Measurements from ENCODE around the gene IL34.

DNA sequence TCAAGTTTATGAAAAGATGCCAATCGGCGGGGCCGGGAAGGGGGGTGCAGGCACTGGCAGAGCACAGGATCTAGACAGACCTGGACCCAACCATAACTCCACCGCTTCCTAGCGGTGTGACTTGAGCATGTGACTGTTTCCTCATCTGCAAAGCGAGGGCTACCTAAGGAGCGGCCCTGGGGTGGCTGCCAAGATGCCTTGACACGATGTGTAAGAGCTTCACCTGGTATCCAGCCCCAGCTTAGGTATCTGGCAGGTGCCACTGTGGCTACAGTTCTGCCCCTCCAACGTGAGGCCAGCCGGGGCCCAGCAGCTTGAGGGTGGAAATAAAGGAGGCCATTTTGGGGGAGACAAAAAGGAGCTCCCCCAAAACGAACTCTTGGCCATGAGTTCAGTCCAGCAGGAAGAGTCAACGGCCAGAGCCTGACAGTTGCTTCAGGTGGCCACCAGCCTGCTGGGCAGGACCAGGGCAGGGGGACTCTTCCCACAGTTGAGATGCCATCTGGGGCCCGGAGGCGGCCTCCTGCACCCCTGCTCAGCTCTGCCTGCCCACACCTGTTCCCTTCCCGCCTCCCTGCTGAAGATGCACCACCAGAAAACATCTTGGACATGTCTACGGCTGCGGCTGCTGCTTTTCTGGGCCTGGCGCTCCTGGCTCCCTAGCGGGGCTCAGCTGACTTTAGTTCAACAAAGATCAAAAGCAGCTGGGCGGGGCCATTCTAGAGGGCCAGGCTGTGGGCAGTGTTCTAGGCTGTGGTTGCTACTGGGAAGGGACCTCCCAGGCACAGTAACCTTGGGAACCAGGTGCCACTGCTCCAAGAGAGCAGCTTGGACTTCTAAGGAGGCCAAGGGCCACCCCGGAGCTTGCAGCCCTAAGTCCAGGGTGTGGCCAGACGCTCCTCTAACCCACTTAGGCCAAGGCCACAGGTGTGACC lies 42.9 kb downstream of the IL34 start:
- TF ChIP-seq EZH2 (IDR thresholded peaks at IDR 0.05; ENCODE audit: low read depth, unreplicated experiment) (no peak), JUNB (IDR thresholded peaks at IDR 0.05; ENCODE audit: unreplicated experiment) (no peak), POLR2AphosphoS5 (IDR thresholded peaks at IDR 0.05; ENCODE audit: low read depth) (no peak), EZH2phosphoT487 (IDR thresholded peaks at IDR 0.05; ENCODE audit: unreplicated experiment) (no peak), CREB1 (CRISPR knock-in tag; IDR thresholded peaks at IDR 0.05; ENCODE audit: low read depth) (no peak), STAT1 (IDR thresholded peaks at IDR 0.05; ENCODE audit: unreplicated experiment) (no peak), ZNF331 (CRISPR knock-in tag; IDR thresholded peaks at IDR 0.05; ENCODE audit: low read depth) (no peak), NANOG (IDR thresholded peaks at IDR 0.05; ENCODE audit: borderline replicate concordance) (no peak)
- TF ChIP-seq, protein P1, sequence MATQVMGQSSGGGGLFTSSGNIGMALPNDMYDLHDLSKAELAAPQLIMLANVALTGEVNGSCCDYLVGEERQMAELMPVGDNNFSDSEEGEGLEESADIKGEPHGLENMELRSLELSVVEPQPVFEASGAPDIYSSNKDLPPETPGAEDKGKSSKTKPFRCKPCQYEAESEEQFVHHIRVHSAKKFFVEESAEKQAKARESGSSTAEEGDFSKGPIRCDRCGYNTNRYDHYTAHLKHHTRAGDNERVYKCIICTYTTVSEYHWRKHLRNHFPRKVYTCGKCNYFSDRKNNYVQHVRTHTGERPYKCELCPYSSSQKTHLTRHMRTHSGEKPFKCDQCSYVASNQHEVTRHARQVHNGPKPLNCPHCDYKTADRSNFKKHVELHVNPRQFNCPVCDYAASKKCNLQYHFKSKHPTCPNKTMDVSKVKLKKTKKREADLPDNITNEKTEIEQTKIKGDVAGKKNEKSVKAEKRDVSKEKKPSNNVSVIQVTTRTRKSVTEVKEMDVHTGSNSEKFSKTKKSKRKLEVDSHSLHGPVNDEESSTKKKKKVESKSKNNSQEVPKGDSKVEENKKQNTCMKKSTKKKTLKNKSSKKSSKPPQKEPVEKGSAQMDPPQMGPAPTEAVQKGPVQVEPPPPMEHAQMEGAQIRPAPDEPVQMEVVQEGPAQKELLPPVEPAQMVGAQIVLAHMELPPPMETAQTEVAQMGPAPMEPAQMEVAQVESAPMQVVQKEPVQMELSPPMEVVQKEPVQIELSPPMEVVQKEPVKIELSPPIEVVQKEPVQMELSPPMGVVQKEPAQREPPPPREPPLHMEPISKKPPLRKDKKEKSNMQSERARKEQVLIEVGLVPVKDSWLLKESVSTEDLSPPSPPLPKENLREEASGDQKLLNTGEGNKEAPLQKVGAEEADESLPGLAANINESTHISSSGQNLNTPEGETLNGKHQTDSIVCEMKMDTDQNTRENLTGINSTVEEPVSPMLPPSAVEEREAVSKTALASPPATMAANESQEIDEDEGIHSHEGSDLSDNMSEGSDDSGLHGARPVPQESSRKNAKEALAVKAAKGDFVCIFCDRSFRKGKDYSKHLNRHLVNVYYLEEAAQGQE (IDR thresholded peaks at IDR 0.05; ENCODE audit: unreplicated experiment): no peak
- TF ChIP-seq, protein P2, sequence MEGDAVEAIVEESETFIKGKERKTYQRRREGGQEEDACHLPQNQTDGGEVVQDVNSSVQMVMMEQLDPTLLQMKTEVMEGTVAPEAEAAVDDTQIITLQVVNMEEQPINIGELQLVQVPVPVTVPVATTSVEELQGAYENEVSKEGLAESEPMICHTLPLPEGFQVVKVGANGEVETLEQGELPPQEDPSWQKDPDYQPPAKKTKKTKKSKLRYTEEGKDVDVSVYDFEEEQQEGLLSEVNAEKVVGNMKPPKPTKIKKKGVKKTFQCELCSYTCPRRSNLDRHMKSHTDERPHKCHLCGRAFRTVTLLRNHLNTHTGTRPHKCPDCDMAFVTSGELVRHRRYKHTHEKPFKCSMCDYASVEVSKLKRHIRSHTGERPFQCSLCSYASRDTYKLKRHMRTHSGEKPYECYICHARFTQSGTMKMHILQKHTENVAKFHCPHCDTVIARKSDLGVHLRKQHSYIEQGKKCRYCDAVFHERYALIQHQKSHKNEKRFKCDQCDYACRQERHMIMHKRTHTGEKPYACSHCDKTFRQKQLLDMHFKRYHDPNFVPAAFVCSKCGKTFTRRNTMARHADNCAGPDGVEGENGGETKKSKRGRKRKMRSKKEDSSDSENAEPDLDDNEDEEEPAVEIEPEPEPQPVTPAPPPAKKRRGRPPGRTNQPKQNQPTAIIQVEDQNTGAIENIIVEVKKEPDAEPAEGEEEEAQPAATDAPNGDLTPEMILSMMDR (conservative IDR thresholded peaks at IDR 0.05; ENCODE audit: low read depth in 2 of 2): no peak
- TF ChIP-seq, protein P3, sequence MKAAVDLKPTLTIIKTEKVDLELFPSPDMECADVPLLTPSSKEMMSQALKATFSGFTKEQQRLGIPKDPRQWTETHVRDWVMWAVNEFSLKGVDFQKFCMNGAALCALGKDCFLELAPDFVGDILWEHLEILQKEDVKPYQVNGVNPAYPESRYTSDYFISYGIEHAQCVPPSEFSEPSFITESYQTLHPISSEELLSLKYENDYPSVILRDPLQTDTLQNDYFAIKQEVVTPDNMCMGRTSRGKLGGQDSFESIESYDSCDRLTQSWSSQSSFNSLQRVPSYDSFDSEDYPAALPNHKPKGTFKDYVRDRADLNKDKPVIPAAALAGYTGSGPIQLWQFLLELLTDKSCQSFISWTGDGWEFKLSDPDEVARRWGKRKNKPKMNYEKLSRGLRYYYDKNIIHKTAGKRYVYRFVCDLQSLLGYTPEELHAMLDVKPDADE (IDR thresholded peaks at IDR 0.05): no peak
- TF ChIP-seq, protein P4, sequence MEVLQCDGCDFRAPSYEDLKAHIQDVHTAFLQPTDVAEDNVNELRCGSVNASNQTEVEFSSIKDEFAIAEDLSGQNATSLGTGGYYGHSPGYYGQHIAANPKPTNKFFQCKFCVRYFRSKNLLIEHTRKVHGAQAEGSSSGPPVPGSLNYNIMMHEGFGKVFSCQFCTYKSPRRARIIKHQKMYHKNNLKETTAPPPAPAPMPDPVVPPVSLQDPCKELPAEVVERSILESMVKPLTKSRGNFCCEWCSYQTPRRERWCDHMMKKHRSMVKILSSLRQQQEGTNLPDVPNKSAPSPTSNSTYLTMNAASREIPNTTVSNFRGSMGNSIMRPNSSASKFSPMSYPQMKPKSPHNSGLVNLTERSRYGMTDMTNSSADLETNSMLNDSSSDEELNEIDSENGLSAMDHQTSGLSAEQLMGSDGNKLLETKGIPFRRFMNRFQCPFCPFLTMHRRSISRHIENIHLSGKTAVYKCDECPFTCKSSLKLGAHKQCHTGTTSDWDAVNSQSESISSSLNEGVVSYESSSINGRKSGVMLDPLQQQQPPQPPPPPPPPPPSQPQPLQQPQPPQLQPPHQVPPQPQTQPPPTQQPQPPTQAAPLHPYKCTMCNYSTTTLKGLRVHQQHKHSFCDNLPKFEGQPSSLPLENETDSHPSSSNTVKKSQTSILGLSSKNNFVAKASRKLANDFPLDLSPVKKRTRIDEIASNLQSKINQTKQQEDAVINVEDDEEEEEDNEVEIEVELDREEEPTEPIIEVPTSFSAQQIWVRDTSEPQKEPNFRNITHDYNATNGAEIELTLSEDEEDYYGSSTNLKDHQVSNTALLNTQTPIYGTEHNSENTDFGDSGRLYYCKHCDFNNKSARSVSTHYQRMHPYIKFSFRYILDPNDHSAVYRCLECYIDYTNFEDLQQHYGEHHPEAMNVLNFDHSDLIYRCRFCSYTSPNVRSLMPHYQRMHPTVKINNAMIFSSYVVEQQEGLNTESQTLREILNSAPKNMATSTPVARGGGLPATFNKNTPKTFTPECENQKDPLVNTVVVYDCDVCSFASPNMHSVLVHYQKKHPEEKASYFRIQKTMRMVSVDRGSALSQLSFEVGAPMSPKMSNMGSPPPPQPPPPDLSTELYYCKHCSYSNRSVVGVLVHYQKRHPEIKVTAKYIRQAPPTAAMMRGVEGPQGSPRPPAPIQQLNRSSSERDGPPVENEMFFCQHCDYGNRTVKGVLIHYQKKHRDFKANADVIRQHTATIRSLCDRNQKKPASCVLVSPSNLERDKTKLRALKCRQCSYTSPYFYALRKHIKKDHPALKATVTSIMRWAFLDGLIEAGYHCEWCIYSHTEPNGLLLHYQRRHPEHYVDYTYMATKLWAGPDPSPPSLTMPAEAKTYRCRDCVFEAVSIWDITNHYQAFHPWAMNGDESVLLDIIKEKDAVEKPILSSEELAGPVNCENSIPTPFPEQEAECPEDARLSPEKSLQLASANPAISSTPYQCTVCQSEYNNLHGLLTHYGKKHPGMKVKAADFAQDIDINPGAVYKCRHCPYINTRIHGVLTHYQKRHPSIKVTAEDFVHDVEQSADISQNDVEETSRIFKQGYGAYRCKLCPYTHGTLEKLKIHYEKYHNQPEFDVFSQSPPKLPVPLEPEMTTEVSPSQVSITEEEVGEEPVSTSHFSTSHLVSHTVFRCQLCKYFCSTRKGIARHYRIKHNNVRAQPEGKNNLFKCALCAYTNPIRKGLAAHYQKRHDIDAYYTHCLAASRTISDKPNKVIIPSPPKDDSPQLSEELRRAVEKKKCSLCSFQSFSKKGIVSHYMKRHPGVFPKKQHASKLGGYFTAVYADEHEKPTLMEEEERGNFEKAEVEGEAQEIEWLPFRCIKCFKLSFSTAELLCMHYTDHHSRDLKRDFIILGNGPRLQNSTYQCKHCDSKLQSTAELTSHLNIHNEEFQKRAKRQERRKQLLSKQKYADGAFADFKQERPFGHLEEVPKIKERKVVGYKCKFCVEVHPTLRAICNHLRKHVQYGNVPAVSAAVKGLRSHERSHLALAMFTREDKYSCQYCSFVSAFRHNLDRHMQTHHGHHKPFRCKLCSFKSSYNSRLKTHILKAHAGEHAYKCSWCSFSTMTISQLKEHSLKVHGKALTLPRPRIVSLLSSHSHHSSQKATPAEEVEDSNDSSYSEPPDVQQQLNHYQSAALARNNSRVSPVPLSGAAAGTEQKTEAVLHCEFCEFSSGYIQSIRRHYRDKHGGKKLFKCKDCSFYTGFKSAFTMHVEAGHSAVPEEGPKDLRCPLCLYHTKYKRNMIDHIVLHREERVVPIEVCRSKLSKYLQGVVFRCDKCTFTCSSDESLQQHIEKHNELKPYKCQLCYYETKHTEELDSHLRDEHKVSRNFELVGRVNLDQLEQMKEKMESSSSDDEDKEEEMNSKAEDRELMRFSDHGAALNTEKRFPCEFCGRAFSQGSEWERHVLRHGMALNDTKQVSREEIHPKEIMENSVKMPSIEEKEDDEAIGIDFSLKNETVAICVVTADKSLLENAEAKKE (CRISPR knock-in tag; IDR thresholded peaks at IDR 0.05): no peak

Data from GM23338 (cell line).